ENCODE results near the gene PAPOLG.

DNA sequence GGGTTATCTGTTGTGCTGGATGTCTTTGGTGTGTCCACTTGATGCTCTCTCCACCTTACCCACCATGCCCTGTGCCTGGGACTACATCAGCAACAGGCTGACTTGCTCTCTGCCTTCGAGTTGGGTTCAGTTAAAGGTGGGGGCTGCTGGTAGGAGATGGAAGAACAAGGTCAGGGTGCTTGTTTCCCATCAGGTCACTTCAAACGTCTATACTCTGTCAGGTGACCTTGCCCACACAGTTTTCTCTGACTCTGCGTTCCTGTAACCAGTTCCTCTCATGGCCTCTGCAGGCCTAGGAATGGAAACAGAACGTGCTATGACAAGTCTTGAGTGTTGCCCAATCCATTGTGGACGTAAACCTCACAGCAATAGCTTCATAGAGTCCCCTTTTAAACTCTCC lies 38.4 kb upstream of the PAPOLG start:
- TF ChIP-seq, protein P1, sequence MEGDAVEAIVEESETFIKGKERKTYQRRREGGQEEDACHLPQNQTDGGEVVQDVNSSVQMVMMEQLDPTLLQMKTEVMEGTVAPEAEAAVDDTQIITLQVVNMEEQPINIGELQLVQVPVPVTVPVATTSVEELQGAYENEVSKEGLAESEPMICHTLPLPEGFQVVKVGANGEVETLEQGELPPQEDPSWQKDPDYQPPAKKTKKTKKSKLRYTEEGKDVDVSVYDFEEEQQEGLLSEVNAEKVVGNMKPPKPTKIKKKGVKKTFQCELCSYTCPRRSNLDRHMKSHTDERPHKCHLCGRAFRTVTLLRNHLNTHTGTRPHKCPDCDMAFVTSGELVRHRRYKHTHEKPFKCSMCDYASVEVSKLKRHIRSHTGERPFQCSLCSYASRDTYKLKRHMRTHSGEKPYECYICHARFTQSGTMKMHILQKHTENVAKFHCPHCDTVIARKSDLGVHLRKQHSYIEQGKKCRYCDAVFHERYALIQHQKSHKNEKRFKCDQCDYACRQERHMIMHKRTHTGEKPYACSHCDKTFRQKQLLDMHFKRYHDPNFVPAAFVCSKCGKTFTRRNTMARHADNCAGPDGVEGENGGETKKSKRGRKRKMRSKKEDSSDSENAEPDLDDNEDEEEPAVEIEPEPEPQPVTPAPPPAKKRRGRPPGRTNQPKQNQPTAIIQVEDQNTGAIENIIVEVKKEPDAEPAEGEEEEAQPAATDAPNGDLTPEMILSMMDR (IDR thresholded peaks at IDR 0.05), result no peak
- no peak for TF ChIP-seq POLR2A (IDR thresholded peaks at IDR 0.05)
